ENCODE results near the gene THSD7B.

DNA sequence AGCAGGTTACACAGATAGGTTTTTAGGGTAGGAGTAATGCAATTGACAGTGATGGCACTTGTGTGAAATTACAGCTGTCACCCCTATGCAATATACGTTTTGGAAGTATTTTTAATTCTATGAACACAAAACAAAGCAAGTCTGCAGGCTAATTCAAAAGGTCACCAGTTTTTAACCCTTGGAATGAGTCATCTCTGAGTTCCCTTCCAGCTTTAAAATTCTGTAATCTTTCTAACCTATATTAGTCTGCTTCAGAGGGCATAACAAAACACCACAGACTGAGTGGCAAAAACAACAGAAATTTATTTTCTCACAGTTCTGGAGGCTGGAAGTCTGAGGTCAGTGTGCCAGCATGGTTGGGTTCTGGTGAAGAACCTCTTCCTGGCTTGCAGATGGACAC lies 602.0 kb downstream of the THSD7B start:
- TF ChIP-seq GATA3 (IDR thresholded peaks at IDR 0.05; ENCODE audit: low read depth, low read length) (no peak), GATA2 (IDR thresholded peaks at IDR 0.05; ENCODE audit: low read depth, low read length) (no peak)
